ENCODE data around the gene PRSS3.
"Not testable (repeated sequence)": the region's sequence is repeated elsewhere in the genome, so short reads cannot be mapped to it uniquely, and the experiment has no call there.

The PRSS3 gene

GRCh38 chr9:33786681-33787080 is 8.7 kb upstream of the PRSS3 start:
- no peak for DNase-seq (ENCODE audit: low read depth)

GRCh38 chr9:33787839-33788238 is 7.5 kb upstream of the PRSS3 start:
- no peak for DNase-seq (ENCODE audit: low read depth)

GRCh38 chr9:33789429-33789828 is 5.9 kb upstream of the PRSS3 start:
- DNase-seq (ENCODE audit: low read depth) = not testable (repeated sequence)

- DNase-seq (ENCODE audit: low read depth) = no peak
These were observed 4.2 kb upstream of the PRSS3 start for GRCh38 chr9:33791117-33791516.

- DNase-seq (ENCODE audit: low read depth) = not testable (repeated sequence)
These were observed 1.9 kb upstream of the PRSS3 start for GRCh38 chr9:33793496-33793895.

- DNase-seq (ENCODE audit: low read depth) = no peak
These were observed 801 bp upstream of the PRSS3 start for GRCh38 chr9:33794560-33794959.

- no peak for DNase-seq (ENCODE audit: low read depth)
These were observed 458 bp downstream of the PRSS3 start for GRCh38 chr9:33795819-33796218.

- not testable (repeated sequence) for DNase-seq (ENCODE audit: low read depth)
These were observed 1.3 kb downstream of the PRSS3 start for GRCh38 chr9:33796679-33797078.

GRCh38 chr9:33797837-33798236 is 2.5 kb downstream of the PRSS3 start:
- DNase-seq (ENCODE audit: low read depth) = no peak

- no peak for DNase-seq (ENCODE audit: low read depth)
These were observed 3.2 kb downstream of the PRSS3 start for GRCh38 chr9:33798545-33798944.

GRCh38 chr9:33799928-33800704 is 4.8 kb downstream of the PRSS3 start:
- DNase-seq (ENCODE audit: low read depth) = no peak

GRCh38 chr9:33800886-33801285 is 5.5 kb downstream of the PRSS3 start:
- DNase-seq (ENCODE audit: low read depth) = no peak

GRCh38 chr9:33801943-33802500 is 6.7 kb downstream of the PRSS3 start:
- DNase-seq (ENCODE audit: low read depth) = not testable (repeated sequence)

GRCh38 chr9:33804196-33804595 is 8.8 kb downstream of the PRSS3 start:
- DNase-seq (ENCODE audit: low read depth) = not testable (repeated sequence)

- not testable (repeated sequence) for DNase-seq (ENCODE audit: low read depth)
These were observed 11.8 kb downstream of the PRSS3 start for GRCh38 chr9:33807156-33807555.

- not testable (repeated sequence) for DNase-seq (ENCODE audit: low read depth)
These were observed 13.6 kb downstream of the PRSS3 start for GRCh38 chr9:33808979-33809322.

GRCh38 chr9:33809506-33809905 is 14.1 kb downstream of the PRSS3 start:
- DNase-seq (ENCODE audit: low read depth) = no peak

GRCh38 chr9:33813712-33814641 is 18.6 kb downstream of the PRSS3 start:
- DNase-seq (ENCODE audit: low read depth) = no peak

GRCh38 chr9:33815781-33816180 is 20.4 kb downstream of the PRSS3 start:
- DNase-seq (ENCODE audit: low read depth) = no peak

- peak; percentile 79 for DNase-seq (ENCODE audit: low read depth)
These were observed 21.2 kb downstream of the PRSS3 start, which contains the start of gene UBE2R2 for GRCh38 chr9:33816327-33817252. Gene UBE2R2, plus strand, starts transcription at chr9:33817160. Its CDS starts 598 bp downstream, at chr9:33817758.

- peak; percentile 12 for DNase-seq (ENCODE audit: low read depth)
These were observed 22.2 kb downstream of the PRSS3 start for GRCh38 chr9:33817327-33818166.

Data from stimulated activated CD8-positive, alpha-beta memory T cell treated with anti-CD3 and anti-CD28 coated beads, Interleukin-15, amount 100 ng/mL, for 24 hours (primary cell).